OCI-LY1 (cell line): ENCODE measurements around the gene ZNF280A.
"Not testable (repeated sequence)": the region's sequence is repeated elsewhere in the genome, so short reads cannot be mapped to it uniquely, and the experiment has no call there.

Experiments
- CTCF ChIP-seq: fragments of 200-600 bp; sonication (generic), shearing (Covaris generic); IDR thresholded peaks from 2 replicates; pipeline ENCODE4 v1.5.1; 2017; ENCODE audit warnings: mild to moderate bottlenecking, antibody characterized with exemption, low read length, moderate library complexity, mixed read lengths
- EZH2 ChIP-seq: fragments of 200-600 bp; sonication (generic), shearing (Covaris generic); IDR thresholded peaks from 2 replicates; pipeline ENCODE4 v1.8.0; 2017; ENCODE audit warnings: borderline replicate concordance, mixed run types, mild to moderate bottlenecking, antibody characterized with exemption, low read length, moderate library complexity, mixed read lengths

- not testable (repeated sequence) for TF ChIP-seq CTCF, EZH2
Measured at GRCh38 chr22:22532547-22533071, 12.5 kb upstream of the ZNF280A start.
